GM23338 (cell line): Measurements from ENCODE around the gene NEMP1. TPM values are rescaled to one million over a fixed set of nuclear protein-coding genes. Genes with fewer than 3 reads are reported as not detected.

ENCODE experiments used
- ATAC-seq: fragments of 200-7000 bp; cut with Tn5 transposase; 3 replicates; pipeline ENCODE4 v1.9.1; 2020
- DNase-seq: peaks from one replicate; pipeline ENCODE4 v3.0.0-alpha.2; 2015; ENCODE audit warnings: low spot score
- H2AFZ ChIP-seq: fragments of 200-600 bp; sonication (generic); 2 replicates; pipeline ENCODE4 v1.8.0; 2016; ENCODE audit warnings: antibody characterized with exemption, mild to moderate bottlenecking, moderate library complexity
- H3F3A ChIP-seq: fragments of 200-600 bp; sonication (generic); replicated peaks from 2 replicates; pipeline ENCODE4 v1.8.0; 2017; ENCODE audit warnings: antibody characterized with exemption, mixed run types, low read depth
- H3K27ac ChIP-seq: fragments of 200-600 bp; sonication (generic); 2 replicates; pipeline ENCODE4 v1.6.1; 2016; ENCODE audit warnings: low read depth
- H3K27me3 ChIP-seq: fragments of 200-600 bp; sonication (generic); 2 replicates; pipeline ENCODE4 v1.8.0; 2016; ENCODE audit warnings: mild to moderate bottlenecking, mixed run types, moderate library complexity; ENCODE audit not compliant: insufficient read depth
- H3K36me3 ChIP-seq: fragments of 200-600 bp; sonication (generic); 2 replicates; pipeline ENCODE4 v1.8.0; 2016; ENCODE audit warnings: mild to moderate bottlenecking; ENCODE audit not compliant: insufficient read depth
- H3K4me1 ChIP-seq: fragments of 200-600 bp; sonication (generic); 2 replicates; pipeline ENCODE4 v1.8.0; 2016; ENCODE audit warnings: mild to moderate bottlenecking, moderate library complexity; ENCODE audit not compliant: insufficient read depth
- H3K4me2 ChIP-seq: fragments of 200-600 bp; sonication (generic); 2 replicates; pipeline ENCODE4 v1.7.1; 2017; ENCODE audit warnings: mixed run types
- H3K4me3 ChIP-seq: fragments of 200-600 bp; sonication (generic); 2 replicates; pipeline ENCODE4 v1.6.1; 2016; ENCODE audit warnings: mixed run types
- H3K79me2 ChIP-seq: fragments of 200-600 bp; sonication (generic); replicated peaks from 2 replicates; pipeline ENCODE4 v1.8.0; 2017; ENCODE audit warnings: mild to moderate bottlenecking; ENCODE audit not compliant: insufficient read depth
- H3K9me2 ChIP-seq: fragments of 200-600 bp; sonication (generic); 2 replicates; pipeline ENCODE4 v1.8.0; 2017; ENCODE audit not compliant: insufficient read depth
- H4K20me1 ChIP-seq: fragments of 200-600 bp; sonication (generic); replicated peaks from 2 replicates; pipeline ENCODE4 v1.8.0; 2017; ENCODE audit warnings: mild to moderate bottlenecking; ENCODE audit not compliant: insufficient read depth
- H3K27ac Mint-ChIP-seq: 2 replicates; pipeline ENCODE4 v1.8.0; 2020; ENCODE audit warnings: inconsistent platforms, mild to moderate bottlenecking, moderate library complexity, mixed read lengths
- H3K27me3 Mint-ChIP-seq: 3 replicates; pipeline ENCODE4 v1.8.0; 2022; ENCODE audit warnings: low read depth, mild to moderate bottlenecking, moderate library complexity, mixed read lengths, inconsistent platforms; ENCODE audit not compliant: insufficient read depth, poor library complexity
- H3K36me3 Mint-ChIP-seq: 3 replicates; pipeline ENCODE4 v1.8.0; 2021; ENCODE audit warnings: low read depth, mild to moderate bottlenecking, inconsistent platforms, moderate library complexity, mixed read lengths
- H3K4me1 Mint-ChIP-seq: 3 replicates; pipeline ENCODE4 v1.8.0; 2020; ENCODE audit warnings: mild to moderate bottlenecking, inconsistent platforms, mixed read lengths
- H3K4me3 Mint-ChIP-seq: 3 replicates; pipeline ENCODE4 v1.8.0; 2021; ENCODE audit warnings: moderate library complexity, mild to moderate bottlenecking, inconsistent platforms, mixed read lengths
- H3K9me3 Mint-ChIP-seq: 3 replicates; pipeline ENCODE4 v1.8.0; 2020; ENCODE audit warnings: moderate library complexity, mild to moderate bottlenecking, inconsistent platforms, mixed read lengths
- CREB1 ChIP-seq: fragments of 250-450 bp; sonication (Bioruptor Pico); IDR thresholded peaks from 2 replicates; pipeline ENCODE4 v1.5.0; 2020; ENCODE audit warnings: low read depth, mild to moderate bottlenecking, moderate library complexity
- CTCF ChIP-seq, 2 experiments: fragments of 200-600 bp in 1 of 2; sonication (generic) in 1 of 2; conservative IDR thresholded peaks; 2 replicates each; pipeline versions ENCODE4 v1.5.1 to v1.6.1; 2016 to 2017; ENCODE audit warnings: antibody characterized with exemption in 2 of 2, low read depth in 2 of 2, mild to moderate bottlenecking in 2 of 2, moderate library complexity in 1 of 2
- ETS1 ChIP-seq: IDR thresholded peaks from 2 replicates; pipeline ENCODE4 v1.6.1; 2016; ENCODE audit warnings: antibody characterized with exemption
- EZH2 ChIP-seq: fragments of 200-600 bp; sonication (generic); IDR thresholded peaks from one replicate; pipeline ENCODE4 v1.8.0; 2017; ENCODE audit warnings: antibody characterized with exemption, mild to moderate bottlenecking, low read depth; ENCODE audit not compliant: unreplicated experiment
- EZH2phosphoT487 ChIP-seq: fragments of 200-600 bp; sonication (generic); IDR thresholded peaks from one replicate; pipeline ENCODE4 v1.8.1; 2018; ENCODE audit warnings: antibody characterized with exemption; ENCODE audit not compliant: unreplicated experiment
- JUNB ChIP-seq: IDR thresholded peaks from one replicate; pipeline ENCODE4 v1.6.1; 2016; ENCODE audit warnings: antibody characterized with exemption; ENCODE audit not compliant: unreplicated experiment
- NANOG ChIP-seq: IDR thresholded peaks from 2 replicates; pipeline ENCODE4 v1.6.1; 2016; ENCODE audit warnings: antibody characterized with exemption, borderline replicate concordance
- POLR2AphosphoS5 ChIP-seq: IDR thresholded peaks from 2 replicates; pipeline ENCODE4 v1.6.1; 2016; ENCODE audit warnings: antibody characterized with exemption, low read depth
- REST ChIP-seq: IDR thresholded peaks from one replicate; pipeline ENCODE4 v1.6.1; 2018; ENCODE audit warnings: antibody characterized with exemption; ENCODE audit not compliant: unreplicated experiment
- STAT1 ChIP-seq: IDR thresholded peaks from one replicate; pipeline ENCODE4 v1.6.1; 2016; ENCODE audit warnings: antibody characterized with exemption; ENCODE audit not compliant: unreplicated experiment
- ZNF114 ChIP-seq: fragments of 250-450 bp; sonication (Bioruptor Pico); IDR thresholded peaks from 2 replicates; pipeline ENCODE4 v1.5.0; 2020; ENCODE audit warnings: mild to moderate bottlenecking, moderate library complexity
- ZNF331 ChIP-seq: fragments of 250-450 bp; sonication (Bioruptor Pico); IDR thresholded peaks from 2 replicates; pipeline ENCODE4 v1.5.0; 2020; ENCODE audit warnings: low read depth, mild to moderate bottlenecking, moderate library complexity
- ZNF462 ChIP-seq: fragments of 250-450 bp; sonication (Bioruptor Pico); IDR thresholded peaks from 2 replicates; pipeline ENCODE4 v1.5.0; 2020; ENCODE audit warnings: mild to moderate bottlenecking, moderate library complexity
- polyA plus RNA-seq: library from polyadenylated mRNA; unstranded; fragments of >200 nt; fragmentation: Nextera tagmentation; extraction: Ambion mirVana; gene quantifications from 2 replicates; pipeline ENCODE4 v1.2.1, GENCODE V29; 2016
- total RNA-seq: library from RNA; depleted of rRNA; stranded (reverse); fragments of >200 nt; shearing (Covaris generic); gene quantifications from 2 replicates; pipeline ENCODE4 v1.2.3, GENCODE V29; 2014

The NEMP1 gene
- total and polyA plus RNA-seq, 2 experiments from 2014 or later: 11.9 to 35.0 TPM

- Mint-ChIP-seq H3K27me3 (peaks cover 25% of the 10 kb centered on the region), H3K4me1 (peaks cover 44% of the 10 kb centered on the region), H3K27ac (peak within 1 kb of the TSS; percentile 99), H3K36me3 (peaks cover 28% of the 10 kb centered on the region), H3K4me3 (peak within 1 kb of the TSS; percentile 93), H3K9me3 (no peaks in the 10 kb centered on the region)
- Histone ChIP-seq H3K27me3 (no peaks in the 10 kb centered on the region), H3K4me2 (peak within 1 kb of the TSS; percentile 100), H3K36me3 (no peaks in the 10 kb centered on the region), H3K4me3 (peak within 1 kb of the TSS; percentile 88), H3K79me2 (peaks cover 8% of the 10 kb centered on the region; the same call in 1 of the 2 replicates), H3K9me2 (no peaks in the 10 kb centered on the region), H3F3A (peaks cover 14% of the 10 kb centered on the region), H3K27ac (peak within 1 kb of the TSS; percentile 99), H4K20me1 (no peaks in the 10 kb centered on the region; the same call in 1 of the 2 replicates), H3K4me1 (peaks cover 19% of the 10 kb centered on the region), H2AFZ (peak within 1 kb of the TSS; percentile 89)
- TF ChIP-seq ZNF462 (CRISPR knock-in tag) (no peak), ZNF331 (CRISPR knock-in tag) (no peak), ZNF114 (CRISPR knock-in tag) (no peak), EZH2phosphoT487 (no peak), CREB1 (CRISPR knock-in tag) (no peak), STAT1 (no peak), ETS1 (no peak), CTCF (conservative IDR thresholded peaks at IDR 0.05; ENCODE audit: low read depth in 2 of 2) (no peak), POLR2AphosphoS5 (no peak; the same call in 1 of the 2 replicates), EZH2 (no peak), JUNB (no peak), NANOG (no peak), REST (no peak)
- ATAC-seq (peak; percentile 21), DNase-seq (peak; percentile 95)
Observed at GRCh38 chr12:57088354-57089270, 10.0 kb upstream of the NEMP1 start, which contains the start of gene NAB2. Gene NAB2, plus strand, starts transcription at chr12:57089114. Its CDS starts 158 bp downstream, at chr12:57089272.
